Glutamatergic neuron (in vitro differentiated cells): ENCODE results near the gene MYF5. TPM values are rescaled to one million over a fixed set of nuclear protein-coding genes. Genes with fewer than 3 reads are reported as not detected.

Experiments used
- DNase-seq: peaks from one replicate; pipeline ENCODE4 v3.0.0; 2022
- H3K27ac Mint-ChIP-seq: one replicate; pipeline ENCODE4 v1.8.0; 2020; ENCODE audit warnings: mild to moderate bottlenecking, mixed read lengths, inconsistent platforms; ENCODE audit not compliant: unreplicated experiment
- H3K27me3 Mint-ChIP-seq: one replicate; pipeline ENCODE4 v1.8.0; 2020; ENCODE audit warnings: mild to moderate bottlenecking, moderate library complexity, mixed read lengths, inconsistent platforms; ENCODE audit not compliant: unreplicated experiment
- H3K36me3 Mint-ChIP-seq: one replicate; pipeline ENCODE4 v1.8.0; 2020; ENCODE audit warnings: mild to moderate bottlenecking, mixed read lengths, inconsistent platforms; ENCODE audit not compliant: unreplicated experiment
- H3K4me1 Mint-ChIP-seq: one replicate; pipeline ENCODE4 v1.8.0; 2020; ENCODE audit warnings: mild to moderate bottlenecking, low read depth, mixed read lengths, inconsistent platforms; ENCODE audit not compliant: unreplicated experiment
- H3K4me3 Mint-ChIP-seq: one replicate; pipeline ENCODE4 v1.8.0; 2020; ENCODE audit warnings: mild to moderate bottlenecking, mixed read lengths, inconsistent platforms; ENCODE audit not compliant: unreplicated experiment
- H3K9me3 Mint-ChIP-seq: one replicate; pipeline ENCODE4 v1.8.0; 2020; ENCODE audit warnings: mild to moderate bottlenecking, moderate library complexity, mixed read lengths, inconsistent platforms; ENCODE audit not compliant: unreplicated experiment
- total RNA-seq: library from RNA; stranded (reverse); fragmentation: NEBNext Ultra II Directional; extraction: Animal tissue kit (Norgen Biotek cat#: 25700); gene quantifications from one replicate; pipeline ENCODE4 v1.2.1, GENCODE V29; 2021; ENCODE audit not compliant: unreplicated experiment
- TF ChIP-seq, protein P1 (sequence below): fragments of 200-600 bp; sonication (generic); IDR thresholded peaks from one replicate; pipeline ENCODE4 v1.5.0; 2021; ENCODE audit not compliant: partially characterized antibody, unreplicated experiment

Gene MYF5
- total RNA-seq, 1 donor from 2014 or later: not detected

DNA sequence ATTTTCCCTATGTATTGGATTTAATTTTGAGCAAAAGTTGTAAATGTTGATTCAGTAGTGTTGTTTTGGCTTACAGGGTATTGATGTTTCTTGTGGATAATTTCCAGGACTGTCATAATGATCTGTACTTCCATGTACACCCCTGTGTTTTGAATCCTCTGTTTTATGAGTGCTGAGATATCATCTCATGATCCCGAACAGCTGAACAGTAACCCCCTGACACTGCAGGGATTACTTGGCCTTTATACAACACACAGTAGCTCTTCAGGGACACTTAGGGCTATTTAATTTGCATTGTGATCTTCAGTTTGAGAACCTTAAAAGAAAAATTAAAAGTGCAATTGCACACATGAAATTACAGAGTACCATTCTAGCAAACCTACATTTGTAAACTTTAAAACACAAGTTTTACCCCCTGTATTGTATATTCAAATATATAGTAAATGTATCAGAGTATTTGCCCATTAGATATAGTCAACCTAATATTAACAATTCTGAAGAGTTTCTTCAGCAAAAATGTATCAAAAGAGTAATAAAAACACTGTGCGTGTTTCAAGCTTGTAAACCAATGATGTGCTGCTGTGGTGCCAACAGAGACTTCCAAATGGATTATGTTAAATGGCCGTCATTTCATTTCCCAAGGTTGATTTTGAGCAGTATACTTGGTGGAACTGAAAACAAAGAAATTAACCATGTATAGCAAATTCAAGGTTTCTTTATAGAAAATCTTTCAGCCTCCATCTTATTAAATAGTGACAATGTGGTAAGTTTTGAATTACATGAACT, 37.2 kb upstream of the MYF5 start:
- Mint-ChIP-seq H3K9me3 (no peaks in the 10 kb centered on the region), H3K4me3 (no peak overlapping the region), H3K27me3 (no peaks in the 10 kb centered on the region), H3K4me1 (no peaks in the 10 kb centered on the region), H3K36me3 (no peaks in the 10 kb centered on the region), H3K27ac (no peak overlapping the region)
- TF ChIP-seq, protein P1, sequence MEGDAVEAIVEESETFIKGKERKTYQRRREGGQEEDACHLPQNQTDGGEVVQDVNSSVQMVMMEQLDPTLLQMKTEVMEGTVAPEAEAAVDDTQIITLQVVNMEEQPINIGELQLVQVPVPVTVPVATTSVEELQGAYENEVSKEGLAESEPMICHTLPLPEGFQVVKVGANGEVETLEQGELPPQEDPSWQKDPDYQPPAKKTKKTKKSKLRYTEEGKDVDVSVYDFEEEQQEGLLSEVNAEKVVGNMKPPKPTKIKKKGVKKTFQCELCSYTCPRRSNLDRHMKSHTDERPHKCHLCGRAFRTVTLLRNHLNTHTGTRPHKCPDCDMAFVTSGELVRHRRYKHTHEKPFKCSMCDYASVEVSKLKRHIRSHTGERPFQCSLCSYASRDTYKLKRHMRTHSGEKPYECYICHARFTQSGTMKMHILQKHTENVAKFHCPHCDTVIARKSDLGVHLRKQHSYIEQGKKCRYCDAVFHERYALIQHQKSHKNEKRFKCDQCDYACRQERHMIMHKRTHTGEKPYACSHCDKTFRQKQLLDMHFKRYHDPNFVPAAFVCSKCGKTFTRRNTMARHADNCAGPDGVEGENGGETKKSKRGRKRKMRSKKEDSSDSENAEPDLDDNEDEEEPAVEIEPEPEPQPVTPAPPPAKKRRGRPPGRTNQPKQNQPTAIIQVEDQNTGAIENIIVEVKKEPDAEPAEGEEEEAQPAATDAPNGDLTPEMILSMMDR: no peak
- DNase-seq: no peak

DNA sequence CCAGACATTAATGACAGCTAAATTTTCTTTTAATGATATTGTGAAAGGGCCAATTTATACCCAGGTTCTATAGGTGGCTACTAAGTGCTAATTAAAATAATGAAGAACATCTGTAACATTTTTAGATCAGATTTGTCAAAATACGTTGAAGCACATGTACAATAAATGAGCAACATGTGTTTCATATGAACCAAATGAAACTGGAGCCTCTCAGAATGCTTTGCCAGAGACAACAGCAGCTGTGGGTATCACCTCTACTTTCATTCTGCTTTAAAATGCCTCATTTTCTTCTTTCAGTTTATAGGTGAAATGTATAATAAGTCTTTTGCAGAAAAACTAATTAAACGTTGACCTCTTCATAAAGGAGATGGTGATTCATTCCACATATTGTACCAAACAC, 35.4 kb upstream of the MYF5 start:
- no peaks in the 10 kb centered on the region for H3K4me1 Mint-ChIP-seq
- no peaks in the 10 kb centered on the region for H3K36me3 Mint-ChIP-seq
- TF ChIP-seq, protein P1: no peak
- DNase-seq: no peak
- no peaks in the 10 kb centered on the region for H3K27me3 Mint-ChIP-seq
- no peaks in the 10 kb centered on the region for H3K9me3 Mint-ChIP-seq
- H3K27ac Mint-ChIP-seq: no peak overlapping the region
- H3K4me3 Mint-ChIP-seq: no peak overlapping the region

DNA sequence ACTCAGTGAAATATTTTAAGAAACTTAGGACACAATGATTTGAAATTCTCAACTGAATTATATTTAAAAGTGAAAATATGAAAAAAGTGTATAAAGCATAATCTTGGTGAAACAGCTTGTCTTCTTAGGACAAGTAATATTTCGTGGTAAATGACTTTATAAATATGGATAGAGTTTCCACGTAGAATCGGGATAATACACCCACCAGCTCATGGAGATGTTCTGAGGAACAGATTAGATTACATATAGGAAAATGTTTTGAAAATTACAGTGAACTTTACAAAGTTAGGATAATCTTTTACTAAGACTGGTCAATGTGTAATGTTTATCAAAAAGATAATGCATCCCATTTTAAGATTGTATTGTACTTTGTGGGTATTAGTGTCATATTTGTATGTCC, 34.9 kb upstream of the MYF5 start:
- no peak for DNase-seq
- H3K27me3 Mint-ChIP-seq: no peaks in the 10 kb centered on the region
- no peak overlapping the region for H3K4me3 Mint-ChIP-seq
- no peak overlapping the region for H3K27ac Mint-ChIP-seq
- H3K9me3 Mint-ChIP-seq: no peaks in the 10 kb centered on the region
- TF ChIP-seq, protein P1: no peak
- no peaks in the 10 kb centered on the region for H3K36me3 Mint-ChIP-seq
- no peaks in the 10 kb centered on the region for H3K4me1 Mint-ChIP-seq

DNA sequence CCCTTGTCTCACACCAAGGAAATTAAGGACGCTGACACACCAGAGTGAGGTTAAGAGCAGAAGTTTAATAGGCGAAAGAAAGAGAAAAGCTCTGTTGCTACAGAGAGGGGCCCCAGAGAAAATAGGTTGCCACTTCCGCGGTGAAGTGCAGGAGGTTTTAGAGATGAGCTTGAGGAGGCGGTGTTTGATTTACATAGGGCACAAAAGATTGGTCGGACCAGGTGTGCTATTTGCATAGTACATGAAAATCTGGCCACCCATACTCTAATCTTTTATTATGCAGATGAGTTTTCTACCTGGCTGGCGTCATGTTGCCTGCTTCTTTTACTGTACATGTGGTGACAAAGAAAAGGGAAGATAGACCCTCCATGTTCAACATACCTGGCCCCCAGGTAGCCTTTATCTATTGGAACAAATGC, 32.6 kb upstream of the MYF5 start:
- TF ChIP-seq, protein P1: no peak

DNA sequence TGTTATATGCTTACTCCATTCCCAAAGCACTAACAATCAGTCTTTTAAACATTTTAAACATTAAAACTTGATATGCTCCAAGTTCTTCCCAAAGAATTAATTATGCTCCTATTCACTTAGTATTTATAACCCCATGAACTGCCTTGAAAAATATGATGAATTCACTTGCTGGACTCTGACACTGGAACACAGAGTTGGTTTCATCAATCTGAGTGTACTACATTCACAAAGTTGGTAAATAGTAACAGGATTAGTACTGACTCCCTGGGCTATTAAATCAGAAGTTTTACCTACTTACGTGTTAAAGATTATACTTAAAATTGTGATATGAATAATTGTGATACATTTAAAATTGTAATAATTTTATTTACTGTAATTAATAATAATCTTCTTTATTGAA, 26.6 kb upstream of the MYF5 start:
- H3K27ac Mint-ChIP-seq: no peak overlapping the region
- H3K36me3 Mint-ChIP-seq: no peaks in the 10 kb centered on the region
- DNase-seq: no peak
- TF ChIP-seq, protein P1: no peak
- no peaks in the 10 kb centered on the region for H3K27me3 Mint-ChIP-seq
- no peak overlapping the region for H3K4me3 Mint-ChIP-seq
- no peaks in the 10 kb centered on the region for H3K9me3 Mint-ChIP-seq
- no peaks in the 10 kb centered on the region for H3K4me1 Mint-ChIP-seq

More for the DNA sequence above, 32.6 kb upstream of the MYF5 start:
- H3K4me3 Mint-ChIP-seq: no peak overlapping the region
- H3K9me3 Mint-ChIP-seq: no peaks in the 10 kb centered on the region
- H3K36me3 Mint-ChIP-seq: no peaks in the 10 kb centered on the region
- DNase-seq: no peak
- H3K27ac Mint-ChIP-seq: no peak overlapping the region
- H3K4me1 Mint-ChIP-seq: no peaks in the 10 kb centered on the region
- no peaks in the 10 kb centered on the region for H3K27me3 Mint-ChIP-seq
